GM21529 (cell line): ENCODE results near the gene FUT3.
A peak's percentile ranks its signal among the peaks of the same experiment; 100 is the strongest.

ENCODE experiments used
- ATAC-seq: cut with Tn5 transposase; IDR thresholded peaks from one replicate; pipeline ENCODE4 v1.9.1; 2021; ENCODE audit not compliant: unreplicated experiment

The FUT3 gene

DNA sequence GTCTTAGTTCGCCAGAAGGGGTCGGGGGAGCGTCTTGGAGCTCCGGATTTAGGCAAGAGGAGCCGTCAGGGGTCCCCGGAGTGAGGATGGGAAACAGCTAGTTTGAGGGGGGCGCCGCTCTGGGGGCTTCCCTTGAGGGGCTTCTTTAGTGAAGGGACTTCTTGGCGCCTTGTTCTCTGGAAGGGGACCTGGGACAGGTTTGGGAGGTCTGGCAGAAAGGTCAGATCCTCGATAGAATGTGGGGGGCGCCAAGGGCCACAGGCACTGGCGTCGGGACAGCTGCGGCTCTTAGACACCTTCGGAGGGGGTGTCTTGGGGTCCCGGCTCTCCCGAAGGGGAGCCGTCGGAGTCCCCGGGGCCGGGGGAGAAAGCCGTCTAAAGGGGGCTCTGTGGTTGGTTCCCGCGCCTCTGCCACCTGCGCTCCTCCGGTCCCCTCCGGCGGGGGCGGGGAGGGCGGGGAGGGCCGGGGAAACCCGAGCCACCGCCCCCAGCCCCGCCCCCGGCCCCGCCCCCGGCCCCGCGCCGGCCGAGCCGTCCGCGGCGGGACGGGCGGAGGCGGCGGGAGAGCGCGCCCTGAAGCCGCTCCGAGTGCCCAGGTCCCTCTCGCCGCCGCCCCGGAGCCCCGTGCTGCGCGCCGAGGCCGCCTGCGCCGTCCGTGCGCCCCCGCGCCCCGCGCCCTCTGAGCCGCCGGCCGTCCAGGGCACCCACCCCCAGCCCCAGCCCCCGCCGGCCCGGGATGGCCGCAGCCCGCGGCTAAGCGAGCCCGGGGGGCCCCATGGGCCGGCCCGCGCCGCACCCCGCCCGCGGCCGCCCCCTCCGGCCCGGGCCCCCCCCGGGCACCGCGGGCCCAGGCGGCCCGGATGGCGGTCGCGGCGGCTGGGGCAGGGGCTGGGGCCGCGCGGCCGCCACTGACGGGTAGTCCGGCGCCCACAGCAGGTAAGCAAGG lies 46.5 kb downstream of the FUT3 start, which contains the start of gene NRTN:
NRTN (plus strand) TSS at position 552 of the 946 bp plus-strand sequence. CDS start 19,099 bp downstream, outside the sequence.
- no peak for ATAC-seq

DNA sequence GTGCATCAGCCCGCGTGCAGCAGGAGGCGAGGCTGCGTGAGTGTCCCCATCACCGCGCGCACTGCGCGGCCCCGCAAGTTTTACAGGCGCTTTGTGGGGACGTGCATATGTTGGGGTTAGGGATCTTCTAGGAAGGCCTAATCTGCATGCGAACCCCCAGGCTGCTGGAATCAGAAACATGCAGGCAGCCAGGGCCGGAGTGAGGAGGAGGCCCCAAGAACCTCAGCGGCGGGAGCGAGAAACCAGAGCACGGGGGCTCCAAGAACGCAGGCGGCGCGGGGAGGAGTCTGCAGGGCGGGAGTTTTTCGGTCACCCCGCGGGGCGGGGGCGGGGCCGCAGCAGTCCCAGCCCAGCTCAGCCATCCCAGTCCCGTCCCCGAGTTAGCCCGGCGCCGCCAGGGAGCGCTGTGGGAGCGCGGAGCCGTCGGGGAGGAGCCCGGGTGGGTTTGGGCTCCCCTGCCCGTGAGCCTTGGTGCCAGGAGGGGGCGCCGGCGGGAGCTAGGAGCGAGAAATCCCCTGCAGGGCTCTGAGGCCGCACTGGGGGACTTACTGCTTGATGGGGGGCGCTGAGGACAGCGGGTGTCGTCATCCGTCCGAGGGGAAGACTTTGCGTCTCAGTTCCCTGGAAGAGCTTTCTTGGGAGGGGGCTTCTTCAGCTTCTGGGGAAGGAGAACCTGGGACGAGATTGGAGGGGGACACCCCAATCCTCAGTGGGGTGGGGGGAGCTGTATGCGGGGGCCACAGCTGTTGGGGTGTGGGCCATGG lies 47.3 kb downstream of the FUT3 start:
- ATAC-seq = peak; percentile 73

DNA sequence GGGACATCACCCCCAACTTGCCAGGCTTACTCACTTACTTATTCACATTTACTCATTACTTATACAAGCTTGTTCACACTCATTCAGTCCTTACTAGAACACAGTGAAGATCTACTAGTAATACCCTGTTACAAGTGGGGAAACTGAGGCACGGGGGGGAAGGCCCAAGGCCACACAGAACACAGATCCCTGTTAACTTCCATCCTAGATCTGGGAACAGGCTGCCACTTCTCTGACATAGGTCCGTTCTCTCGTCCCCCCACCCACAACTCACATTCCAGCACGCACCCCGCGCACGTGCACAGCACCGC lies 47.9 kb downstream of the FUT3 start:
- ATAC-seq = no peak

DNA sequence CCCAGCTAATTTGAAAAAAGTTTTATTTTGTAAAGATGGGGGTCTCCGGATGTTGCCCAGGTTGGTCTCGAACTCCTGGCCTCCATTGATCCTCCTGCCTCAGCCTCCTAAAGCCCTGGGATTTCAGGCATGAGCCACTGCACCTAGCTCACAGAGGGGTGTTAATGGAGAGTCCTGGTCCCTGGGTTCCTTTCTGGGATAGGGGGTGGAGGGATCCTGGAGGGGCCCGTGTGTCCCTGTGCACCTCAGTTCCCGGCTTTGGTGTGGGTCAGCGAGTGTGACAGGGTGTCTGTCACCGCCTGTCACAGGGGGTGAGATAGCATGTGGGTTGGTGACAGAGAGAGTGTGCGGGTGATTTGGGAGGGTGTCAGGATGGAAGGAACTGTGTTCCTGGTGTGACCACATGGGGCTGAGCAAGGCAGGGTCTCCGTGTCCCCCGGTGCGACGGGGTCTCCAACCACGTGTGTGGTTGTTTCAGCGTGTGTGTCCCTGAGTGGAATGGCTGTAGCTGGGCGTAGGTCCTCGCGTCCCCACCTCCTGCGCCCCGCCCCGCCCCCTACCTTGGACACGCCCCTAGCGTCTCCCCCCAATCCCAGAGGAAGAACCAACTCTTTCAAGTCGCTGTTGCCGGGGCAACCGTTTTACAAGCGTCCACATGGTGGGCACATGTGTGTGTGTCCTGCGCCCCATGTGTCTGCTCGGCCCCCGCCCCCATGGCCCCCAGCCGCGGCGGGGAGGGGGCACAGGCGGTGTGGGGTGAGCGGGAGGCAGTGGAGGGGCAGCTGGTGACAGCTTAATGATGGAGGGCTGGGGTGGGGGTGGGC lies 49.2 kb downstream of the FUT3 start:
- no peak for ATAC-seq

DNA sequence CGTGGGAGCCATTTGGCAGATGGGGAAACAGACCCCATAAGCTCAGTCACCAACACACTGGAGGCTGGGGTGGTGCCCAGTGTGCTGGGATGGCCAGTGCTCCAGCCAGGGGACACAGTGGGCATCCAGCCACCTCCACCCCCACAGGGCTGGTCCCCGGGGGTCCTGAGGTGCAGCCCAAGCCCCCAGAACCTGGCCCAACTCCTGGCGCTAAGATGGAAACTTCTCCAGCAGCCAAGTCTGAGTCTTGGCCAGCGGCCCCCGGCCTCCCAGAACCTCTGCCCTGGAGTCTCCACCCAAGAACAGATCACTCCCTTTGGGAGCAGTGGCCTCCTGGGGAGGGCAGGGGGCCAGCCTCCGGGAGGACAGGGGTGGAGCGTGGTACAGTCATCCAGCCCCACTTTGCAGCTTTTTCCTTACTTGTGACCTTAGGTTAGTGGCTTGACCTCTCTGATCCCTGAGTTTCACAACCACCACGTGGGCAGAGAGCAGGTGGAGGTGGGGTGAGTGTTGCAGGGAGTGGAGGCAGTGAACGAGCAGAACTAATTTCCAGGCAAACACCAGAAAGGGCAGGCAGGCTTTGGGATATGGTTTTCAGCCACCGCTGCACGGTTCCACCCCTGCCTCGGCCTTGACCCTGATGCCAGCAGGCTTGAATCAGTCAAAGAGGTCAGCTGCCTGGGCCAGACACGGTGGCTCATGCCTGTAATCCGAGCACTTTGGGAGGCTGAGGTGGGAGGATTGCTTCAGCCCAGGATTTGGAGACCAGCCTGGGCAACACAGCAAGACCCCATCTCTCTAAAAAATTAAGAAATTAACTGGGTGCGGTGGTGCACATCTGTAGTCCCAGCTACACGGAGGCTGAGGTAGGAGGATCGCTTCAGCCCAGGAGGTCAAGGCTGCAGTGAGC lies 50.6 kb downstream of the FUT3 start:
- no peak for ATAC-seq

DNA sequence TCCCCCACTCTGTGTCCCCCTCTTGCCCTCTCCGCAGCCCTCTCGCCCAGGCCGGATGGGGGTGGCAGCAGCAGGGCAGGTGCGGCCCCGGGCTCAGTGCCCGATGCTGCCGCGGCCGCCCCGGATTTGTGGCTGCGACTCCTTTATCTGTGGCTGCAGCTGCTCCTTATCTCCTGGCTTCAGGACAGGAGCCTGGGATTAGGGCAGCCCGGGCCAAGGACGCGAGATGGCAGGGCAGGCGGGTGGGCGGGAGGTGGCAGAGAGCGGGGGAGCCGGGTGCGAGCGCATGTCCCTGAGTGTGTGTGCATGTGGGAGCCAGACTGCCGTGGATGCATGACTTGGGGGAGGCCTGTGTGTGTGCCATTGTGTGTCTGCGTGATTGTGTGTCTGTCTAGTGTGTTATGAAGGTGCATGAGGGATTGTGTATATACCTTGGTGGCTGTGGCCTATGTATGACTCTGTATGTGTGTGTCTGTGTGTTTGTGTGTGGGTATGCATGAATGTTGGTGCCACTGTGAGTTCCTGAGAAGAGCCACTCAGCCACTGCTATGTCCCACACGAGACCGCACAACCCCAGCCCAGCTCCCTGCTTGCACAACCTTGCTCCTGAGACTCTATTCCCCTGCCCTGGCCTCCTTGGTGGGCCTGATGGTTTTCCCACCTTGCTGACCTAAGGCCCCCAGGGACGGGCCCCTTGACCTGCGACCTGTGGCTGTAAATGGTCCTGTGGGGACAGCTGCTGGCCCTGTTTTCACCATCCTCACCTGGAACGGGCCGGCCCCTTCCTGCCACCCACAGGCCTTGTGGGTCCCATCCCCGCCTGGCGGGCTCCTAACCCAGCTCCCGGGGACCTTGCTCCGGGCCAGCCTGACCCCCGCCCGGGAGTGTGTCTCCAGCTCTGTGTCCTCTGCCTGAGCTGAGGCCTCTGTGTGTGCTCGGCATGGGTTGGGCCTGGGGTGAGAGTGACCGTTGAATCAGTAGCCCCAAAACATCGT lies 51.7 kb downstream of the FUT3 start:
- no peak for ATAC-seq

DNA sequence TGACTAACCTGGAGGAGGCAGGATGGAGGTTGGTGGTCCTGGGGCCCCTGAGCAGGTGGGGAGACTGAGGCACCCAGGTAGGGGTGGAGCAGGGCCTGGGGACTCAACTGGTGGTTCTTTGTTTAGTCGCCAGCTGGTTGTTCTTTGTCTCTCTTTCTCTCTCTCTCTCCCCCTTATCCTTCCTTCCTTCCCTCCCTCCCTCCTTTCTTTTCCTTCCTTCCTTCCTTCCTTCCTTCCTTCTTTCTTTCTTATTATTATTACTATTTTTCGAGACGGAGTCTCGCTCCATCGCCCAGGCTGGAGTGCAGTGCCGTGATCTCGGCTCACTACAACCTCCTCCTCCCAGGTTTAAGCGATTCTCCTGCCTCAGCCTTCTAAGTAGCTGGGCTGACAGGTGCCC lies 53.0 kb downstream of the FUT3 start:
- ATAC-seq = no peak

DNA sequence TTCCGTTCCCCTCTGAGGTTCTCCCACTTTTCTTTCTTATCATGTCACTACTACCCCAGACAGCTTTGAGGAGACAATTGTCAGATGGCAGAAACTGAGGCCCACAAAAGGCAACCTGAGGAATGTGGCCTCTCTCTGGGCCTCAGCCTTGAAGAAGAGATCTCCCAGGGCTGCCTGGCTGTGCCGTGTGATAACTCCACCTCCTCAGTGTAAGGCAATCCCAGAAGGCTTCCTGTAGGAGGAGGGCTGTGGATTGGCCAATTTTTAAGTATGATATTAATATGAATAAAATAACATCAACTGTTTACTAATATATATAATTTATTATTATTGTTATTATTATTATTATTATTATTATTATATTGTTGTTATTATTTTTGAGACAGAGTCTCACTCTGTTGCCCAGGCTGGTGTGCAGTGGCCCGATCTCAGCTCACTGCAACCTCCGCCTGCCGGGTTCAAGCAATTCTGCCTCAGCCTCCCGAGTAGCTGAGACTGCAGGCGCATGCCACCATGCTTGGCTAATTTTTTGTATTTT lies 55.8 kb downstream of the FUT3 start:
- ATAC-seq = no peak

DNA sequence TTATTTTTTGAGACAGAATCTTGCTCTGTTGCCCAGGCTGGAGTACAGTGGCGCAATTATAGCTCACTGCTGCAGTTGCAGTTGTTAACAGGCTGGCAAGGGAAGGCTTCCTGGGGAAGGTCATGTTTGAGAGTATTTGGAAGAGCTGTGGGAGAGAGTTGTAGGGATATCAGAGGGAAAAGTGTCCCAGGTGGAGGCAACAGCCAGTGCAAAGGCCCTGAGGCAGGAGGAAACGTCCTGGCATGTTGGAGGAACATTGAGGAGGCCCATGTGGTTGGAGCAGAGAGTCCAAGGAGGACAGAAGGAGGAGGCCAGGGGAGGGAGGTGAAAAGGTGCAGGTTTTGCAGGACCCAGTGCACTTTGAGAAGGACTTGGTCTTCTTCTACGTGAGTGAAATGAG lies 58.1 kb downstream of the FUT3 start:
- ATAC-seq = no peak
